ENCODE results near the gene RPTOR. TPM values are rescaled to one million over a fixed set of nuclear protein-coding genes. Genes with fewer than 3 reads are reported as not detected.

Gene RPTOR
- total RNA-seq, 2 experiments from 2014 or later: 48.7 to 58.2 TPM

GRCh38 chr17:80682372-80682771, 137.7 kb downstream of the RPTOR start:
- Mint-ChIP-seq H3K9me3 (no peaks in the 10 kb centered on the region), H3K27ac (peak overlapping the region; percentile 37), H3K27me3 (no peaks in the 10 kb centered on the region), H3K36me3 (ENCODE audit: low read depth) (peaks cover 25% of the 10 kb centered on the region), H3K4me1 (peaks cover 55% of the 10 kb centered on the region), H3K4me3 (no peak overlapping the region)
- no peak for DNase-seq
- POLR2A ChIA-PET: no interaction called here
- CTCF ChIA-PET: no interaction called here

GRCh38 chr17:80683625-80684104, 139.0 kb downstream of the RPTOR start:
- ChIA-PET CTCF (no interaction called here), POLR2A (no interaction called here)
- H3K27ac Mint-ChIP-seq: no peak overlapping the region
- no peak overlapping the region for H3K4me3 Mint-ChIP-seq
- H3K4me1 Mint-ChIP-seq: peaks cover 49% of the 10 kb centered on the region
- H3K36me3 Mint-ChIP-seq (ENCODE audit: low read depth): peaks cover 28% of the 10 kb centered on the region
- no peaks in the 10 kb centered on the region for H3K27me3 Mint-ChIP-seq
- no peak for DNase-seq
- H3K9me3 Mint-ChIP-seq: no peaks in the 10 kb centered on the region

- H3K36me3 Mint-ChIP-seq (ENCODE audit: low read depth): peaks cover 36% of the 10 kb centered on the region
- H3K4me1 Mint-ChIP-seq: peaks cover 37% of the 10 kb centered on the region
- POLR2A ChIA-PET: no interaction called here
- CTCF ChIA-PET: interaction anchor here (1.1 to 1.3 kb wide), 2 partner anchors 11 to 16 kb away, joined by 3 read pairs; no protein-coding TSS in a partner anchor
- H3K27me3 Mint-ChIP-seq: no peaks in the 10 kb centered on the region
- no peak for DNase-seq
- H3K9me3 Mint-ChIP-seq: peaks cover 2% of the 10 kb centered on the region
- peak overlapping the region; percentile 54 for H3K27ac Mint-ChIP-seq
- H3K4me3 Mint-ChIP-seq: no peak overlapping the region
Measured at GRCh38 chr17:80687839-80688238, 143.2 kb downstream of the RPTOR start.

GRCh38 chr17:80689129-80689619, 144.5 kb downstream of the RPTOR start:
- Mint-ChIP-seq H3K27me3 (no peaks in the 10 kb centered on the region), H3K4me1 (peaks cover 41% of the 10 kb centered on the region), H3K9me3 (peaks cover 2% of the 10 kb centered on the region), H3K27ac (no peak overlapping the region), H3K36me3 (ENCODE audit: low read depth) (peaks cover 35% of the 10 kb centered on the region), H3K4me3 (no peak overlapping the region)
- ChIA-PET CTCF (no interaction called here), POLR2A (no interaction called here)
- no peak for DNase-seq

- POLR2A ChIA-PET: no interaction called here
- CTCF ChIA-PET: no interaction called here
Measured at GRCh38 chr17:80691784-80692183, 147.1 kb downstream of the RPTOR start.

GRCh38 chr17:80692931-80693467, 148.4 kb downstream of the RPTOR start:
- H3K36me3 Mint-ChIP-seq (ENCODE audit: low read depth): peaks cover 21% of the 10 kb centered on the region
- H3K9me3 Mint-ChIP-seq: peaks cover 2% of the 10 kb centered on the region
- peaks cover 60% of the 10 kb centered on the region for H3K4me1 Mint-ChIP-seq
- DNase-seq: no peak
- H3K27me3 Mint-ChIP-seq: no peaks in the 10 kb centered on the region
- ChIA-PET CTCF (no interaction called here), POLR2A (no interaction called here)
- H3K27ac Mint-ChIP-seq: no peak overlapping the region
- no peak overlapping the region for H3K4me3 Mint-ChIP-seq

More at GRCh38 chr17:80691784-80692183, 147.1 kb downstream of the RPTOR start:
- H3K4me1 Mint-ChIP-seq: peaks cover 58% of the 10 kb centered on the region
- no peak overlapping the region for H3K4me3 Mint-ChIP-seq
- H3K36me3 Mint-ChIP-seq (ENCODE audit: low read depth): peaks cover 28% of the 10 kb centered on the region
- peak overlapping the region; percentile 52 for H3K27ac Mint-ChIP-seq
- H3K9me3 Mint-ChIP-seq: peaks cover 2% of the 10 kb centered on the region
- H3K27me3 Mint-ChIP-seq: no peaks in the 10 kb centered on the region
- DNase-seq: no peak

- POLR2A ChIA-PET: no interaction called here
- CTCF ChIA-PET: interaction anchor here (1.7 kb wide), 1 partner anchor 10 kb away, joined by 3 read pairs; no protein-coding TSS in a partner anchor
- no peak overlapping the region for H3K27ac Mint-ChIP-seq
Measured at GRCh38 chr17:80693511-80693910, 148.9 kb downstream of the RPTOR start.

GRCh38 chr17:80694085-80694991, 149.7 kb downstream of the RPTOR start:
- no peak for DNase-seq
- Mint-ChIP-seq H3K4me1 (peaks cover 56% of the 10 kb centered on the region), H3K9me3 (peaks cover 2% of the 10 kb centered on the region), H3K27me3 (no peaks in the 10 kb centered on the region), H3K36me3 (ENCODE audit: low read depth) (peaks cover 17% of the 10 kb centered on the region), H3K4me3 (no peak overlapping the region), H3K27ac (peak overlapping the region; percentile 19)
- POLR2A ChIA-PET: no interaction called here
- CTCF ChIA-PET: interaction anchor here (1.7 kb wide), 1 partner anchor 9 kb away, joined by 3 read pairs; no protein-coding TSS in a partner anchor

More at GRCh38 chr17:80693511-80693910, 148.9 kb downstream of the RPTOR start:
- peaks cover 2% of the 10 kb centered on the region for H3K9me3 Mint-ChIP-seq
- peaks cover 56% of the 10 kb centered on the region for H3K4me1 Mint-ChIP-seq
- H3K36me3 Mint-ChIP-seq (ENCODE audit: low read depth): peaks cover 16% of the 10 kb centered on the region
- DNase-seq: no peak
- H3K4me3 Mint-ChIP-seq: no peak overlapping the region
- no peaks in the 10 kb centered on the region for H3K27me3 Mint-ChIP-seq

GRCh38 chr17:80694992-80695912, 150.6 kb downstream of the RPTOR start:
- Mint-ChIP-seq H3K27ac (peak overlapping the region; percentile 60), H3K36me3 (ENCODE audit: low read depth) (peaks cover 21% of the 10 kb centered on the region), H3K4me3 (no peak overlapping the region), H3K27me3 (no peaks in the 10 kb centered on the region), H3K4me1 (peaks cover 54% of the 10 kb centered on the region), H3K9me3 (peaks cover 6% of the 10 kb centered on the region)
- ChIA-PET POLR2A (no interaction called here), CTCF (interaction anchor here (1.7 kb wide), 1 partner anchor 8 kb away, joined by 3 read pairs; no protein-coding TSS in a partner anchor)
- DNase-seq: no peak

GRCh38 chr17:80695979-80696378, 151.3 kb downstream of the RPTOR start:
- ChIA-PET POLR2A (no interaction called here), CTCF (no interaction called here)
- H3K4me3 Mint-ChIP-seq: no peak overlapping the region

GRCh38 chr17:80696456-80696855, 151.8 kb downstream of the RPTOR start:
- no peak overlapping the region for H3K4me3 Mint-ChIP-seq
- H3K9me3 Mint-ChIP-seq: peaks cover 13% of the 10 kb centered on the region
- no peaks in the 10 kb centered on the region for H3K27me3 Mint-ChIP-seq
- peaks cover 24% of the 10 kb centered on the region for H3K36me3 Mint-ChIP-seq (ENCODE audit: low read depth)
- peaks cover 50% of the 10 kb centered on the region for H3K4me1 Mint-ChIP-seq
- ChIA-PET POLR2A (no interaction called here), CTCF (interaction anchor here (0.9 kb wide), 1 partner anchor 223 kb away, joined by 3 read pairs; no protein-coding TSS in a partner anchor)
- DNase-seq: no peak
- no peak overlapping the region for H3K27ac Mint-ChIP-seq

More at GRCh38 chr17:80695979-80696378, 151.3 kb downstream of the RPTOR start:
- Mint-ChIP-seq H3K9me3 (peaks cover 10% of the 10 kb centered on the region), H3K27ac (peak overlapping the region; percentile 60), H3K4me1 (peaks cover 53% of the 10 kb centered on the region), H3K27me3 (no peaks in the 10 kb centered on the region), H3K36me3 (ENCODE audit: low read depth) (peaks cover 23% of the 10 kb centered on the region)
- DNase-seq: no peak

GRCh38 chr17:80696964-80697363, 152.3 kb downstream of the RPTOR start:
- H3K27me3 Mint-ChIP-seq: no peaks in the 10 kb centered on the region
- H3K36me3 Mint-ChIP-seq (ENCODE audit: low read depth): peaks cover 26% of the 10 kb centered on the region
- CTCF ChIA-PET: interaction anchor here (0.9 kb wide), 1 partner anchor 223 kb away, joined by 3 read pairs; no protein-coding TSS in a partner anchor
- no peak for DNase-seq
- H3K4me1 Mint-ChIP-seq: peaks cover 53% of the 10 kb centered on the region
- H3K27ac Mint-ChIP-seq: peak overlapping the region; percentile 36
- no peak overlapping the region for H3K4me3 Mint-ChIP-seq
- POLR2A ChIA-PET: no interaction called here
- peaks cover 13% of the 10 kb centered on the region for H3K9me3 Mint-ChIP-seq

All from activated CD4-positive, alpha-beta T cell treated with anti-CD3 and anti-CD28 coated beads, Interleukin-2, amount 10 ng/mL, durations not matched to agents 7 days and 5 days (primary cell).